Tibial artery (tissue), 4 donors: ENCODE results near the gene PTGIS.
A peak's percentile ranks its signal among the peaks of the same experiment; 100 is the strongest.

ENCODE experiments used
- DNase-seq, 2 donors: peaks; one replicate each; pipeline ENCODE4 v3.0.0-alpha.2; 2019
- H3K27ac ChIP-seq, 2 donors: fragments of 200-600 bp; sonication (generic) in 1 of 2; 1 replicate in 1 of 2; 2 replicates in 1 of 2; pipeline ENCODE4 v1.5.1; 2018 to 2019; ENCODE audit warnings: mild to moderate bottlenecking in 1 of 2
- H3K27me3 ChIP-seq, 2 donors: fragments of 200-600 bp; sonication (generic) in 1 of 2; one replicate each; pipeline versions ENCODE4 v1.5.1 to v1.6.0; 2016 to 2019
- H3K36me3 ChIP-seq, 3 donors: fragments of 200-600 bp; sonication (generic) in 2 of 3; one replicate each; pipeline ENCODE4 v1.5.1; 2016 to 2019; ENCODE audit warnings: mild to moderate bottlenecking in 2 of 3
- H3K4me1 ChIP-seq, 4 donors: fragments of 200-600 bp; sonication (generic) in 2 of 4; 1 replicate in 3 of 4; 2 replicates in 1 of 4; pipeline ENCODE4 v1.5.1; 2016 to 2019
- H3K4me3 ChIP-seq, 2 donors: fragments of 200-600 bp; sonication (generic) in 1 of 2; 1 replicate in 1 of 2; 2 replicates in 1 of 2; pipeline ENCODE4 v1.5.1; 2018 to 2019; ENCODE audit warnings: mild to moderate bottlenecking in 2 of 2
- H3K9me3 ChIP-seq, 3 donors: fragments of 200-600 bp; sonication (generic) in 1 of 3; one replicate each; pipeline ENCODE4 v1.5.1; 2016 to 2019
- CTCF ChIP-seq, 2 experiments: fragments of 200-600 bp in 1 of 2; fragments of 450-650 bp in 1 of 2; IDR thresholded peaks; one replicate each; pipeline ENCODE4 v1.5.1; 2017 to 2019; ENCODE audit warnings: antibody characterized with exemption in 2 of 2, mild to moderate bottlenecking in 1 of 2, moderate library complexity in 1 of 2
- intact Hi-C: fragments of 100-400 bp; cut with DNase I; formaldehyde crosslinking; loops from one replicate; pipeline ENCODE4 v1.15.0; 2023; ENCODE audit warnings: low total_unique reads

Gene PTGIS

GRCh38 chr20:49587111-49587570 is 19.2 kb upstream of the PTGIS start:
- intact Hi-C loops, result no loop called here
- Histone ChIP-seq H3K4me1 (peaks cover 0 to 87% (median 60%) of the 10 kb centered on the region in 4 donors), H3K27me3 (no peaks in the 10 kb centered on the region), H3K4me3 (no peak overlapping the region), H3K36me3 (no peaks in the 10 kb centered on the region), H3K27ac (peak overlapping the region; percentile 99 to 100), H3K9me3 (no peaks in the 10 kb centered on the region)
- no peak for TF ChIP-seq CTCF (IDR thresholded peaks at IDR 0.05)
- DNase-seq, result no peak

DNA sequence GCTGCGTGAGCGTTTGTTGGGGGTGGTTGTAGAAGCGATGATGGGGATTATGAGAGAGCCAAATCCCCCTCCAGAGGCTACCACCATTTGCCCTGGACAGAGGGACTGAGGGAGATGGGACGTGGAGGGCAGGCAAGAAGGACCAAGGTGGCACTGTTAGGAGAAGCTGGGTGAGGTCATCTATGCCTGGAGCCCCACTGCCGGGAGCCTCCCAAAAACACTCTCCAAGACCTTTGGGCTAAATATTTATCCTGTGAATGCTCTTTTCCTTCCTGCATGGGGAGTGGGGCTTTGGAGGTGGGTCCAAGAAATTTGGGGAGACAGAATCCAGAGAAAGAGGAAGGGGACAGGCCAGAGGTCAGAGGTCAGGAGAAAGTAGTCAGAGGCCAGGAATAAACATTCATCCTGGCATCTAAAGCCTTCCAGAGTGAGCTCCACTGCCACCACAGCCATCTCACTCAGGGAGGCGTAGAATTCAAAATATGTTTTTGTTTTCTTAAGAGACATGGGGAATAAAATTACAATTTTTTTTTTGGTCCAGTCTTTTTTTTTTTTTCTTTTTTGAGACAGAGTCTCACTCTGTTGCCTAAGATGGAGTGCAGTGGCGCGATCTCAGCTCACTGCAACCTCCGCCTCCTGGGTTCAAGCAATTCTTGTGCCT is 17.8 kb upstream of the PTGIS start:
- no peaks in the 10 kb centered on the region for H3K9me3 ChIP-seq
- intact Hi-C loops, result no loop called here
- H3K4me3 ChIP-seq, result no peak overlapping the region
- no peaks in the 10 kb centered on the region for H3K27me3 ChIP-seq
- H3K27ac ChIP-seq, result peak overlapping the region; percentile 99 to 100
- H3K4me1 ChIP-seq, result peaks cover 0 to 90% (median 63%) of the 10 kb centered on the region in 4 donors
- TF ChIP-seq CTCF (IDR thresholded peaks at IDR 0.05), result no peak
- H3K36me3 ChIP-seq, result no peaks in the 10 kb centered on the region
- no peak for DNase-seq

DNA sequence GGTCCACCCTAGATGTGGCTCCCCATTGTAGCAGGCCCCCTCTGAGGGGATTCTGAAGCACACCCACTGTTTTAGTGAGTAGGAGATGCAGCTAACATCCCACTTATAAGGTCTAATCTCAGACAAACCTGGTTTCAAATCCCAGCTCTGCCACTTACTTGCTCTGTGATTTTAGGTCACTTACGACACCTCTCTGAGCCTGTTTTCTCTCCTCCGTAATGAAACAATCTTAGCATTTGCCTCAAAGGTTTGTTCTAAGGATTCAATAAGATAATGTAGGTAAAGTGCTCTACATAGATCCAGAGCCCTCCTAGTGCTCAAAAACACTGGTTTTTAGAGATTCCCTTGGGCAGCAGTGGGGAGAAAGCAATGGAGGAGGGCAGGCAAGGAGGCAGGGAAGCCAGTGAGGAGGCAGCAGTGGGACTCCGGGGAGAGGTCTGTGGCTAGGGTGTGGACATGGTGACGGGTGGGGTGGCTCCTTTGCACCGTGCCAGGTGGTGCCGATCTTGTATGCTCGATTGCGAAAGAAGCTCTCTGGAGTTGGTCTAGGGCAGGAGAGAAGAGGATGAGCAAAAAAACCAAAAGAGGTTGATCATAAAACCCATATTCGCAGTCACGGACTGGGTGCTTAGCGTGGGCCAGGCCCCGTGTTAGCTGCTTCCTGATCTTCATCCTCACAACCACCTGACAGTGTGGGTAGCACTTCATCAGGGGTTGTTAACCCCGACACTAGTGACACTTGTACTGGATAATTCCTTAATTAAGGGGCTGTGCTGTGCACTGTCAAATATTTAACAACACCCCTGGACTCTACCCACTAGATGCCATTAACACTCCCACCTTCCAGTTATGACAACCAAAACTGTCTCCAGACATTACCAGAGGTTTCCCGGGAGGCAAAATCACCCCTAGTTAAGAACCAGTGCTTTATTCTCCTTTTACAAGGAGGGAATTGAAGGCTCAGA is 16.8 kb upstream of the PTGIS start:
- TF ChIP-seq CTCF (IDR thresholded peaks at IDR 0.05), result no peak
- peak overlapping the region; percentile 99 to 100 for H3K27ac ChIP-seq
- intact Hi-C loops, result no loop called here
- no peaks in the 10 kb centered on the region for H3K9me3 ChIP-seq
- no peaks in the 10 kb centered on the region for H3K36me3 ChIP-seq
- H3K27me3 ChIP-seq, result no peaks in the 10 kb centered on the region
- no peak for DNase-seq
- no peak overlapping the region for H3K4me3 ChIP-seq
- H3K4me1 ChIP-seq, result peaks cover 0 to 90% (median 66%) of the 10 kb centered on the region in 4 donors

DNA sequence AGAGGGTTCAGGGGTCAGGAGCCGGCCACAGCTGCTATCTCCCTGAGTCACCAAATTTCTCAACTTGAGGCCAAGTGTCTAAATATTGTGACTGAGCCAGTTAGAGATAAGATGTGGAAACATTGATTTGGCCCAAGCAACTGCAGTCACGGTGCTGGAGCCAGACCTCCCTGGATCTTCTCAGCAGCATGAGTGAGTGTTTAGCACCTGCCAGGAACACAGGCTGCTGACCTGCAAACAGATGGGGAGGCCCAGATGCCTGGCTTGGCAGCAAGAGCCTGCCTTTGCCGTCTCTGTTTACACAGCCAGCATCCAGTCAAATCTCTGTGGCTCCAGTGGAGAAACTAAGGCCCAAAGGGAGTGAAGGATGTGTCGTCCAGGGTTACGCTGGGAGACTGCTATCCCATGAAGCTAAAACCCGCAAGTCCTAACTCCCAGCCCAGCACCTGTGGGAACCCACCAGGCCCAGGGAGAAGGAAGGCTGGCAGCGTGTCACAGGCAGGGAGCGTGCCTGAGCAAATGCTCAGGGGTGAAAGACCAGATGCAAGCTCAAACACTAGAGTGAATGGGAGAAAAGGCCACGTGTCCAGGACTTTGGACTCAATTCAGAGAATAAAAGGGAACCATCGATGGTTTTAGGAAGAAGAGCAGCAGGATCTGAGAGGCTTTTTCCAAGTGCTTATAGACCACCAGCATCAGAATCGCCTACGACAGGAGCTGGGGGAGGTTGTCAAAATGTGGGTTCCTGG is 15.9 kb upstream of the PTGIS start:
- peak; percentile 91 to 93 for DNase-seq

More for the DNA sequence above, 15.9 kb upstream of the PTGIS start:
- intact Hi-C loops, result no loop called here
- Histone ChIP-seq H3K4me3 (no peak overlapping the region), H3K4me1 (peaks cover 0 to 93% (median 68%) of the 10 kb centered on the region in 4 donors), H3K27ac (peak overlapping the region; percentile 99 to 100), H3K27me3 (no peaks in the 10 kb centered on the region), H3K9me3 (no peaks in the 10 kb centered on the region), H3K36me3 (no peaks in the 10 kb centered on the region)
- TF ChIP-seq CTCF (IDR thresholded peaks at IDR 0.05), result no peak
